K562 (cell line): ENCODE data around the gene VPS50. TPM values are rescaled to one million over a fixed set of nuclear protein-coding genes. Genes with fewer than 3 reads are reported as not detected.
A peak's percentile ranks its signal among the peaks of the same experiment; 100 is the strongest.

Source experiments
- ARNT ChIP-seq, 2 experiments: fragments of 450-650 bp; IDR thresholded peaks; 2 replicates each; pipeline ENCODE4 v1.6.1; 2016; ENCODE audit warnings: mild to moderate bottlenecking in 1 of 2
- BCL6 ChIP-seq: fragments of 250-450 bp; sonication (Bioruptor Pico); IDR thresholded peaks from 2 replicates; pipeline ENCODE4 v1.4.0; 2020
- BRD4 ChIP-seq: fragments of 200-600 bp; sonication (generic); IDR thresholded peaks from 2 replicates; pipeline ENCODE4 v1.6.1; 2017; ENCODE audit warnings: inconsistent platforms
- CHD4 ChIP-seq: fragments of 200-600 bp; sonication (generic); IDR thresholded peaks from 3 replicates; pipeline ENCODE4 v1.6.1; 2012; ENCODE audit warnings: low read depth, mild to moderate bottlenecking, mixed read lengths, low read length, inconsistent platforms; ENCODE audit not compliant: insufficient read depth, insufficient replicate concordance, poor library complexity, severe bottlenecking
- EP300 ChIP-seq: IDR thresholded peaks from 2 replicates; pipeline ENCODE4 v1.6.1; 2012; ENCODE audit warnings: low read length, improper control_type of control experiment
- FOSL1 ChIP-seq: fragments of 200-800 bp; sonication (Bioruptor generic); conservative IDR thresholded peaks from 2 replicates; pipeline ENCODE4 v1.6.1; 2016; ENCODE audit warnings: missing genetic modification characterization, missing compliant biosample characterization
- FOXA3 ChIP-seq, 2 experiments: fragments of 450-650 bp in 1 of 2; sonication (generic) in 1 of 2; formaldehyde crosslinking; IDR thresholded peaks in 1 of 2; conservative IDR thresholded peaks in 1 of 2; 2 replicates each; pipeline versions ENCODE4 v1.4.0 to v1.8.0; 2020 to 2022; ENCODE audit warnings: mild to moderate bottlenecking in 2 of 2, missing genetic modification reagents in 1 of 2
- GABPB1 ChIP-seq: sonication (generic); formaldehyde crosslinking; IDR thresholded peaks from 2 replicates; pipeline ENCODE4 v1.8.0; 2022; ENCODE audit warnings: mild to moderate bottlenecking, missing genetic modification reagents
- HMGXB4 ChIP-seq: sonication (generic); formaldehyde crosslinking; IDR thresholded peaks from 2 replicates; pipeline ENCODE4 v1.8.1; 2023; ENCODE audit warnings: mild to moderate bottlenecking, missing genetic modification reagents
- HNRNPK ChIP-seq: fragments of 200-400 bp; formaldehyde crosslinking; IDR thresholded peaks from one replicate; pipeline ENCODE4 v1.6.1; 2018; ENCODE audit warnings: mild to moderate bottlenecking, low read depth, low read length; ENCODE audit not compliant: poor library complexity, severe bottlenecking
- HNRNPLL ChIP-seq: fragments of 200-400 bp; formaldehyde crosslinking; IDR thresholded peaks from 2 replicates; pipeline ENCODE4 v1.6.1; 2017; ENCODE audit warnings: low read length, low read depth, mild to moderate bottlenecking; ENCODE audit not compliant: poor library complexity, severe bottlenecking
- HNRNPUL1 ChIP-seq: fragments of 200-400 bp; formaldehyde crosslinking; IDR thresholded peaks from 2 replicates; pipeline ENCODE4 v1.6.1; 2017; ENCODE audit warnings: low read length
- PTBP1 ChIP-seq: fragments of 200-400 bp; formaldehyde crosslinking; IDR thresholded peaks from 2 replicates; pipeline ENCODE4 v1.6.1; 2017; ENCODE audit warnings: low read depth, low read length
- TAL1 ChIP-seq: fragments of 450-650 bp; IDR thresholded peaks from 2 replicates; pipeline ENCODE4 v1.6.1; 2016; ENCODE audit warnings: mild to moderate bottlenecking
- TBP ChIP-seq: optimal IDR thresholded peaks from 2 replicates; pipeline ENCODE3; 2011; ENCODE audit warnings: low read depth, low read length, improper control_type of control experiment
- ZBTB33 ChIP-seq: sonication (generic); formaldehyde crosslinking; IDR thresholded peaks from 2 replicates; pipeline ENCODE4 v1.8.1; 2023; ENCODE audit warnings: mild to moderate bottlenecking, missing genetic modification reagents
- ZNF174 ChIP-seq: fragments of 250-450 bp; sonication (Bioruptor Pico); IDR thresholded peaks from 2 replicates; pipeline ENCODE4 v1.4.0; 2020; ENCODE audit warnings: mild to moderate bottlenecking
- ZNF316 ChIP-seq: fragments of 450-650 bp; IDR thresholded peaks from 2 replicates; pipeline ENCODE4 v1.6.1; 2016
- ZNF695 ChIP-seq: fragments of 450-650 bp; formaldehyde crosslinking; IDR thresholded peaks from 2 replicates; pipeline ENCODE4 v1.4.0; 2020; ENCODE audit warnings: mild to moderate bottlenecking, moderate library complexity
- ZNF75A ChIP-seq: fragments of 450-650 bp; formaldehyde crosslinking; IDR thresholded peaks from 2 replicates; pipeline ENCODE4 v1.4.0; 2020; ENCODE audit warnings: mild to moderate bottlenecking
- polyA plus RNA-seq, 8 experiments: library from polyadenylated mRNA; depleted of rRNA in 4 of 8; stranded (reverse) in 5 of 8; unstranded in 3 of 8; fragments of >200 nt; fragmentation: Nextera tagmentation in 2 of 8; fragmentation: Illumina TruSeq in 1 of 8; extraction: Ambion mirVana in 2 of 8; extraction: Trizol in 1 of 8; gene quantifications; 2 replicates each; pipeline versions ENCODE4 v1.2.1 to v1.2.3, GENCODE V29; 2011 to 2014; ENCODE audit warnings: inconsistent platforms in 1 of 8, missing spikeins in 1 of 8
- total RNA-seq, 7 experiments: library from RNA; depleted of rRNA in 6 of 7; stranded (reverse); fragments of >200 nt in 6 of 7; fragmentation: Illumina TruSeq in 2 of 7; extraction: Trizol in 2 of 7; gene quantifications; 2 replicates each; pipeline versions ENCODE4 v1.2.1 to v1.2.3, GENCODE V29; 2011 to 2021; ENCODE audit warnings: low replicate concordance in 1 of 7
- TF ChIP-seq, protein P1 (sequence below): fragments of 450-650 bp; formaldehyde crosslinking; IDR thresholded peaks from 2 replicates; pipeline ENCODE4 v1.4.0; 2020; ENCODE audit warnings: mild to moderate bottlenecking, moderate library complexity
- TF ChIP-seq, protein P2 (sequence below): fragments of 200-400 bp; formaldehyde crosslinking; IDR thresholded peaks from 2 replicates; pipeline ENCODE4 v1.6.1; 2017; ENCODE audit warnings: mild to moderate bottlenecking, low read depth, low read length, moderate library complexity

Gene VPS50
- total and polyA plus RNA-seq, 9 of the 15 experiments (the other 6 are each of a cell fraction or from before 2014, with no cell fraction given) = 10.5 to 29.4 (median 15.8) TPM

DNA sequence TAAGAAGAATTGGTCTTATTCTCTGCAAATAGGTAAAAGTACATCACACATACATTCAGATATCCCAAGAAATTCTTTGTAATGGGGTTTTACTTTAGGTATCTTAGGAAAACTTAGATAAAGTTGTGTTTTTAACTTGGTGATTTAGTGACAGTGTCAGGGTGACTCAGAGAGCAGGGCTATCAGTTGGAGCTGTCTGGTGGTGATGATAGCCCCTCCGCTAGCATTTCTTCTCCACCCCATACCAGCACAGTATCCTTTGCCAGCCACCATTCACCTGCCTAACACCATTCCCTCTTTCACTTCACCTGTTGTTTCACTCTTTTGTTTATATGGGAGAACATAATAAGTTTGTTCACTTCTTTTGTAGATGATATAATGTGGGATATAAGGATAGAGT is 30.4 kb downstream of the VPS50 start (continued):
- no peak for TF ChIP-seq HNRNPUL1
- TF ChIP-seq GABPB1 (CRISPR knock-in tag) = no peak
- TF ChIP-seq FOSL1 = peak; percentile 89
- 0 out of 4 replicates have a peak, but pooled peaks of 1 of the 2 experiments have one; percentile 17 for TF ChIP-seq ARNT (IDR thresholded peaks at IDR 0.05)
- TF ChIP-seq TAL1 = peak; percentile 55
- TF ChIP-seq ZBTB33 (CRISPR knock-in tag) = no peak
- no peak for TF ChIP-seq HNRNPLL
- no peak for TF ChIP-seq HMGXB4 (CRISPR knock-in tag)
- TF ChIP-seq BCL6 (CRISPR knock-in tag) = no peak
- TF ChIP-seq HNRNPK = no peak
- TF ChIP-seq CHD4 = no peak
- no peak for TF ChIP-seq ZNF695
- no peak for TF ChIP-seq PTBP1
- TF ChIP-seq EP300 = peak; percentile 42; the same call in 1 of the 2 replicates
- no peak for TF ChIP-seq BRD4
- no peak for TF ChIP-seq TBP
- TF ChIP-seq FOXA3 (CRISPR knock-in tag; conservative IDR thresholded peaks at IDR 0.05 in 1 of 2, IDR thresholded peaks at IDR 0.05 in 1 of 2) = no peak
- TF ChIP-seq, protein P1, sequence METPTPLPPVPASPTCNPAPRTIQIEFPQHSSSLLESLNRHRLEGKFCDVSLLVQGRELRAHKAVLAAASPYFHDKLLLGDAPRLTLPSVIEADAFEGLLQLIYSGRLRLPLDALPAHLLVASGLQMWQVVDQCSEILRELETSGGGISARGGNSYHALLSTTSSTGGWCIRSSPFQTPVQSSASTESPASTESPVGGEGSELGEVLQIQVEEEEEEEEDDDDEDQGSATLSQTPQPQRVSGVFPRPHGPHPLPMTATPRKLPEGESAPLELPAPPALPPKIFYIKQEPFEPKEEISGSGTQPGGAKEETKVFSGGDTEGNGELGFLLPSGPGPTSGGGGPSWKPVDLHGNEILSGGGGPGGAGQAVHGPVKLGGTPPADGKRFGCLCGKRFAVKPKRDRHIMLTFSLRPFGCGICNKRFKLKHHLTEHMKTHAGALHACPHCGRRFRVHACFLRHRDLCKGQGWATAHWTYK (CRISPR knock-in tag) = no peak
- TF ChIP-seq ZNF75A (CRISPR knock-in tag) = no peak
- TF ChIP-seq ZNF174 (CRISPR knock-in tag) = no peak
- TF ChIP-seq, protein P2, sequence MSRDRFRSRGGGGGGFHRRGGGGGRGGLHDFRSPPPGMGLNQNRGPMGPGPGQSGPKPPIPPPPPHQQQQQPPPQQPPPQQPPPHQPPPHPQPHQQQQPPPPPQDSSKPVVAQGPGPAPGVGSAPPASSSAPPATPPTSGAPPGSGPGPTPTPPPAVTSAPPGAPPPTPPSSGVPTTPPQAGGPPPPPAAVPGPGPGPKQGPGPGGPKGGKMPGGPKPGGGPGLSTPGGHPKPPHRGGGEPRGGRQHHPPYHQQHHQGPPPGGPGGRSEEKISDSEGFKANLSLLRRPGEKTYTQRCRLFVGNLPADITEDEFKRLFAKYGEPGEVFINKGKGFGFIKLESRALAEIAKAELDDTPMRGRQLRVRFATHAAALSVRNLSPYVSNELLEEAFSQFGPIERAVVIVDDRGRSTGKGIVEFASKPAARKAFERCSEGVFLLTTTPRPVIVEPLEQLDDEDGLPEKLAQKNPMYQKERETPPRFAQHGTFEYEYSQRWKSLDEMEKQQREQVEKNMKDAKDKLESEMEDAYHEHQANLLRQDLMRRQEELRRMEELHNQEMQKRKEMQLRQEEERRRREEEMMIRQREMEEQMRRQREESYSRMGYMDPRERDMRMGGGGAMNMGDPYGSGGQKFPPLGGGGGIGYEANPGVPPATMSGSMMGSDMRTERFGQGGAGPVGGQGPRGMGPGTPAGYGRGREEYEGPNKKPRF = no peak
- TF ChIP-seq ZNF316 = no peak
